NCI-H146 treated with DMSO at 0.1 percent for 48 hours (cell line): ENCODE measurements around the gene CCL5.
"Not testable (repeated sequence)": the region's sequence is repeated elsewhere in the genome, so short reads cannot be mapped to it uniquely, and the experiment has no call there.

Experiments used
- DNase-seq: peaks from one replicate; lab custom pipeline; 2025; ENCODE audit not compliant: unreplicated experiment; lab: John Stamatoyannopoulos, UW

CCL5 gene

DNA sequence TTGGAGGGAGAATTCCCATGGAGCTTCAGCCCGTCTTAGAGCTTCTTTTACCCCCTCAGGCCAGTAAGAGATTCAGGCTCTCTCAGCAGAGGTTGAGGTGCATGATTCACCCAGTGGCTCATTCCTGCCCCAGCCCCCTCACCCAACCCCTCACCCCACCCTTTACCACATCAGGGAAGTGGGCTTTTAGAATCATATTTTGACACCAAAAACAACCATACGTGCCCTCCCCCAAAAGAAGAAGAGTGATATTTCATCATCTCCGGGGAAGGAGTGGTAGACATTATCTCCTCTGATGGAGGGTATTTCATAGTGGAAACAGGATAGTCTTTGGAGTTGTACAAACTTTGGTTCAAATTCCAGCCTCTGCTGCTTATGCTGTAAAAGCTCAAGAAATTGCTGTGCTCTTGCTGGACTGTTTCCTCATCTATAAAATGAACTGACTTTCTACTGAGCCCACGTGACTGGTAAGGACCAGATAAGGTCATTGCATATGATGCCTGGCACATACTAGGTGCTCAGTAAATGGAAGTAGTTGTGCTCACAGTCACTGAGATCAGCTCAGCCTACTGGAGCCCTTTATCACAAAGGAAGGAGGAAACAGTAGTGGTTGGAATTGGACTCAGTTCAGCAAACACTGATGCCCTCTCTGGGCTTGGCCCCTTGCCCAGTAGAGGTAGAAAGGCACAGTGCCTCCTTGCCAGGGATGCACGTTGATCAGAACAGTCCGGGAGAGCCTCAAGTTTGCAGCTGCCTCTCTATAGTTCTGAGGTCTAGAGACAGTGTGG, 18.3 kb upstream of the CCL5 start:
- DNase-seq, result no peak

DNA sequence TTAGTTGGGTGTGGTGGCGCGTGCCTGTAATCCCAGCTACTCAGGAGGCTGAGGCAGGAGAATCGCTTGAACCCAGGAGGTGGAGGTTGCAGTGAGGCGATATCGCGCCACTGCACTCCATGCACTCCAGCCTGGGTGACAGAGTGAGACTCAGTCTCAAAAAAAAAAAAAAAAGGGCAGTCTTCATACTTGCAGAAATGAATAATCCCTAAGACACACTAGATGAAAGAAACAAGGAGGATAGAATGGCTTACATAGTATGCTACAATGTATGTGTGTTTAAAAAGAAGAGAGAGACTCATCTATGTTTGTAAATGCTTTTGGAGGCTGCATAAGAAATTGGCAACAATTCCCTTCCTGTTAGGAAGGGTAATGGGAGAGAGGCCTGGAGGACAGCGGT, 17.6 kb upstream of the CCL5 start:
- not testable (repeated sequence) for DNase-seq

- DNase-seq, result no peak
These were observed 15.8 kb upstream of the CCL5 start for GRCh38 chr17:35895636-35896587.

DNA sequence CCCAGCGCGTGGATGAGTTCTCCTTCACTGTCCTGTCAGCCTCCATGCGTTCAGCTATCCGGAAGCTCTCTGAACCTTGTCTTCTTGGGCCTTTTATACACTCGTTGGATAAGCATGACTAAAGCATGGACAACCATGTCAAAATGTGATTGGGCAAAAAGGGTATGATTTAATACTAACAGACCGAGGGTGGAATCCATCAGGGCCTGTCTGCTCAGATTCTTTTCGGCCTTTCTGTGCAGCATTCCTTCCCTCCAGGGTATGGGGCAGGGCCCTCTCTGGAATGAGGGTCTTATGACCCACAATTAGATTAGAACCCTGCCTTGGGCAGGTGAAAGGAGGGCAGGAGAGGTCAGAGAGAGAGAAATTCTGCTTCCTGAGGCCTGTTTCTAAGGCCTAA, 14.0 kb upstream of the CCL5 start:
- no peak for DNase-seq

GRCh38 chr17:35893751-35894150, 13.6 kb upstream of the CCL5 start:
- no peak for DNase-seq

DNA sequence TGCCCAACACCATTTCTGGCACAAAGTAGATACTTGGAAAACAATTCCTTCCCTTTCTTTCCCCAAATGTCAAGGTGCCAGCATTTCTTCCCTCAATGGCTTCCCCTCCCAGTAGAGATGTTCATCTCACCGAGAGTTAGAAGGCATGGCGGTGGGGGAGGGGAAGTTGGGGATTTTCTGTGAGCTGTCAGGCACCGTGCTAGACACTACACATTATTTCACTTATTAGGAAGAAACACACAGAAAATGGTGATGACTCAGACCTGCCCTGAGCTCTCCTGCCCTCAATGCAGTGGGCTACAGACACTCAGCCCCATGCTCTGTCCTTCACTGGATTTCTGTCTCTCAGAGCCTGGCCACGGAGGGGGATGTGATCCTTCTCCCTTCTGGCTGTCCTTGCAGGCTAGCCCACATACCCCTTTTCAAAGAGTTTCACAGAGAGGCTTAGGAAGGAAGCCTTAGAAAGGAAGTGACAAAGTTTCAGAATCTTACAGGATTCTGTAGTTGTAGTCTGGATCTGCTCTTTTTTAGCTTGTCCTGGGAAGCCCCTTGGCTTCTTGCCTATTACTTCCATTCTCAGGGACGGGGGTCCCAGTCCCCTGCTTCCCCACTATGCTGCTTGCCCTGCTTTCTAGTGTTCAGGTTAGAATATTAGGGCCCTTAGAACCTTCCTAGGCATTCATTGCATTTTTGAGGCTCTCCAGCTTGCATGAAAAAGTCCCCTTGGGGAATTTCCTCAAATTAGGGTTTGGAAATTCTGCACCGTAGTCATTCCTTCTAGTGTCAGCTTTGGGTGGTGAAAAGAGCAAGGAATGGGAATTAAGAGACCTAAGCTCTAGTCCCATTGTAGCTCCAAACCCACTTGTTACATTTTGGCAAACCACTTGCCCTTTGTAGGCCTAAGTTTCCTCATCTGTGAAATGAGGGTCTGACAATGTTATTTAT, 12.2 kb upstream of the CCL5 start:
- DNase-seq, result no peak

DNA sequence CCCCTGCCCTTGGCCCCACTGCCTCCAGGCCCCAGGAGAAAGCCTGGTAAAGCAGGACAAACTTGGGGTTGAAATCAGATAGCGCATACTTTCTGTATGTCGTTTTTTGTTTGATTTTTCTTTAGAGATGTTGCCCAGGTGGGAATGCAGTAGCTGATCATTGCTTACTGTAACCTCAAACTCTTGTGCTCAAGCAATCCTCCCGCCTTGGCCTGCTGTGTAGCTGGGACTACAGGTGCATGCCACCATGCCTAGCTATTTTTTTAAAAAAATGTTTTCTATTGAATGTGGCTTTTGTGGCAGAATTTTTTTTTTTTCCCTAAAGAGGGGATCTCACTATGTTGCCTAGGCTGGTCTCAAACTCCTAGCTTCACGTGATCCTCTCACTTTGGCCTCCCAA, 11.1 kb upstream of the CCL5 start:
- no peak for DNase-seq

- DNase-seq, result no peak
These were observed 10.6 kb upstream of the CCL5 start for GRCh38 chr17:35890774-35891155.

- DNase-seq, result peak; percentile 9
These were observed 9.9 kb upstream of the CCL5 start for GRCh38 chr17:35889818-35890773.

GRCh38 chr17:35889241-35889640, 9.1 kb upstream of the CCL5 start:
- no peak for DNase-seq

DNA sequence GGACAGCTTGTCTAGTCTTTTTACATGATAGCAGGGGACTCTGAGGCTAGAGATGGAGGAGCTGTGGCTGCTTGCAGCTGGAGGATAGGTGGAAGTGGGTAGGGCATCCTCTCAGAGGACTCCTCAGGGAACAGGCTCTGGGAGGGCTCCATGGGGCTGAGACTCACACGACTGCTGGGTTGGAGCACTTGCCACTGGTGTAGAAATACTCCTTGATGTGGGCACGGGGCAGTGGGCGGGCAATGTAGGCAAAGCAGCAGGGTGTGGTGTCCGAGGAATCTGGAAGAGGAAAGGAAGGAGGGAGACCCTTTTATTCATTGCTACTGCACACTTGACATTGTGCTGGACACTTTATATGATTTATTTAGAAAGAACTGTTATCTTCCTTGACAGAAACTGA, 1.8 kb downstream of the CCL5 start:
- DNase-seq, result no peak

DNA sequence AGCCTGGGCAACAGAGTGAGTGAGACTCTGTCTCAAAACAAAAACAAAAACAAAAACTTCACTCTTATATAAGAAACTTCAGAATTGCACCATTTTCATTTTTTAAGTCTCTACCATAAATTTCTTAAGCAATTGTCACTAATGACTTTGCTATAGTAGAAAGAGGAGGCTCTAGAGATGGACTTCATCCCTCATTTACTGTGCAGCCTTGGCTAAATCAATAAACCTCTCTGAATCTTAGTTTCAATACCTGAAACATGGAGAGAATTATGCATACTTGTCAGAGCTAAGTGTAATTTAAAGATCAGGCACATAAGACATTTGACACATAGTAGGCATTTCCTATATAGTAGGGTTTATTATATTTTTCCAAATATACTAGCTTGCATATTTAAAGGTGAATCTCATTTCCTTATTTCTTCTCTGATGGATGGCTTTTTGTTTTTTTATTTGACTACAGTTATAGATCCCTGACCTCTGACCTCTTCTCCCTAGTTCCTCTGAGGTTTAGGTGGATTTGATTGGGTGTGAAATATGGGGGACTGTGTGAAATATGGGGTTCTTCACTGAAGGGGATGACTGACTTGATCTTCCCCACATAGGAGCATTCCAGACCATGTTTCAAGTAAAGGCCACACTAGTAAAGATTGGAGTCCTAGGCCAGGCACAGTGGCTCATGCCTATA, 2.7 kb downstream of the CCL5 start:
- no peak for DNase-seq

DNA sequence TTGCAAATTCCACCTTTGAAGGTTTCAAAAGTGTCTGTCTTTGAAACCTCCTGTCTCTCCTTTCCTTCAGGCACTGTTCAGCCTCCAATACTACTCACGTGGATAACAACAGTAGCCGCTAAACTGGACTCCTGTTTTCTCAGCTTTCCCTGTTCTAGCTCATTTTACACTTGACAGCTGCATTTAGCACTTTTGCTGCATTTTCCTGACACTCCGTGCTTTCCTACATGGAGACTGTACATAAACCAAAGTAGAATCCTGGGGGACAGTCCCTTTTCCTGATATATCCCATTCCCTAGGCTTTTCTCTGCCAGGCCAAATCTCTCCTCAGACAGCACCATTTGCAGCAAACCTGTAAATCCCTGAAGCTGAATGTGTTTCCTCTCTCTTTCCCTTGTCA, 3.6 kb downstream of the CCL5 start:
- DNase-seq, result no peak

DNA sequence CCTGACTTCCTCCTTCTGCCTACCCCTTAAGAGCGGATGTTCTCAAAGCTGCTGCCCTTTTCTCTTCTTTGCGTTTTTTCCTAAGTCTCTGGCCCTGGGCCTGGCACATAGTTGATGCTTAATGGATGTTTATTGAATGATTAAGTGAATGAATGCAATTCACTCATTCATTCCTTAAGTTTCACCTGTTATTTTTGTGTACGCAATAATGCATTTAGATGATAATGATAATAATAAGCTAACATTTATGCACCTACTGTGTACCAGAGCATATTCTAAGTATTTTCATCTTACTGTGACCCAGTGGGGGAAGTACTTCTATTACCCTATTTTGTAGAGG, 4.4 kb downstream of the CCL5 start:
- no peak for DNase-seq

GRCh38 chr17:35875072-35875799, 4.9 kb downstream of the CCL5 start:
- DNase-seq, result no peak

- DNase-seq, result no peak
These were observed 7.8 kb downstream of the CCL5 start for GRCh38 chr17:35872196-35872980.

- no peak for DNase-seq
These were observed 9.0 kb downstream of the CCL5 start for GRCh38 chr17:35870906-35871819.
